ENCODE data around the gene OSBPL6. TPM values are rescaled to one million over a fixed set of nuclear protein-coding genes. Genes with fewer than 3 reads are reported as not detected.
"Not testable (repeated sequence)": the region's sequence is repeated elsewhere in the genome, so short reads cannot be mapped to it uniquely, and the experiment has no call there.

OSBPL6 gene
- total RNA-seq, 1 donor from 2014 or later: 0.61 TPM

GRCh38 chr2:178344121-178344520 is 149.8 kb downstream of the OSBPL6 start:
- intact Hi-C loops (cut with micrococcal nuclease): no loop called here

- intact Hi-C loops (cut with micrococcal nuclease): no loop called here
Observed at GRCh38 chr2:178345951-178346350, 151.6 kb downstream of the OSBPL6 start.

- intact Hi-C loops (cut with micrococcal nuclease): no loop called here
Observed at GRCh38 chr2:178350051-178350450, 155.7 kb downstream of the OSBPL6 start.

GRCh38 chr2:178357704-178358103 is 163.4 kb downstream of the OSBPL6 start:
- intact Hi-C loops (cut with micrococcal nuclease): not testable (repeated sequence)

GRCh38 chr2:178359192-178359912 is 165.0 kb downstream of the OSBPL6 start:
- intact Hi-C loops (cut with micrococcal nuclease): no loop called here

GRCh38 chr2:178361588-178361987 is 167.3 kb downstream of the OSBPL6 start:
- intact Hi-C loops (cut with micrococcal nuclease): no loop called here

- intact Hi-C loops (cut with micrococcal nuclease): no loop called here
Observed at GRCh38 chr2:178363252-178363651, 168.9 kb downstream of the OSBPL6 start.

- intact Hi-C loops (cut with micrococcal nuclease): no loop called here
Observed at GRCh38 chr2:178365116-178365515, 170.8 kb downstream of the OSBPL6 start.

- intact Hi-C loops (cut with micrococcal nuclease): no loop called here
Observed at GRCh38 chr2:178366412-178366811, 172.1 kb downstream of the OSBPL6 start.

GRCh38 chr2:178367344-178367743 is 173.0 kb downstream of the OSBPL6 start:
- intact Hi-C loops (cut with micrococcal nuclease): no loop called here

GRCh38 chr2:178374865-178375264 is 180.6 kb downstream of the OSBPL6 start:
- intact Hi-C loops (cut with micrococcal nuclease): no loop called here

GRCh38 chr2:178377046-178377445 is 182.7 kb downstream of the OSBPL6 start:
- intact Hi-C loops (cut with micrococcal nuclease): no loop called here

GRCh38 chr2:178379162-178380004 is 185.1 kb downstream of the OSBPL6 start:
- intact Hi-C loops (cut with micrococcal nuclease): no loop called here

- intact Hi-C loops (cut with micrococcal nuclease): no loop called here
Observed at GRCh38 chr2:178380763-178381162, 186.5 kb downstream of the OSBPL6 start.

GRCh38 chr2:178383718-178384117 is 189.4 kb downstream of the OSBPL6 start:
- intact Hi-C loops (cut with micrococcal nuclease): no loop called here

- intact Hi-C loops (cut with micrococcal nuclease): no loop called here
Observed at GRCh38 chr2:178385595-178386148, 191.4 kb downstream of the OSBPL6 start.

GRCh38 chr2:178386986-178387597 is 192.8 kb downstream of the OSBPL6 start:
- intact Hi-C loops (cut with micrococcal nuclease): no loop called here

- intact Hi-C loops (cut with micrococcal nuclease): no loop called here
Observed at GRCh38 chr2:178388287-178388686, 194.0 kb downstream of the OSBPL6 start.

- intact Hi-C loops (cut with micrococcal nuclease): no loop called here
Observed at GRCh38 chr2:178391701-178392100, 197.4 kb downstream of the OSBPL6 start.

GRCh38 chr2:178392215-178392614 is 197.9 kb downstream of the OSBPL6 start:
- intact Hi-C loops (cut with micrococcal nuclease): no loop called here

GRCh38 chr2:178394859-178395258 is 200.5 kb downstream of the OSBPL6 start:
- intact Hi-C loops (cut with micrococcal nuclease): loop anchor here (5.0 kb wide), 1 partner anchor 283 kb away; the partner anchor contains the start of gene RBM45

GRCh38 chr2:178395295-178395694 is 201.0 kb downstream of the OSBPL6 start:
- intact Hi-C loops (cut with micrococcal nuclease): loop anchor here (5.0 kb wide), 1 partner anchor 283 kb away; the partner anchor contains the start of gene RBM45
